Endothelial cell of umbilical vein (primary cell): ENCODE measurements around the gene RIC8A. TPM values are rescaled to one million over a fixed set of nuclear protein-coding genes. Genes with fewer than 3 reads are reported as not detected.
A peak's percentile ranks its signal among the peaks of the same experiment; 100 is the strongest.
"Not testable (repeated sequence)": the region's sequence is repeated elsewhere in the genome, so short reads cannot be mapped to it uniquely, and the experiment has no call there.

Experiments
- BruUV-seq: library from RNA; stranded (reverse); fragments of 400-500 nt; replicated peaks from 2 replicates; lab custom pipeline; 2021; lab: Mats Ljungman, UMichigan
- CTCF ChIA-PET: fragments of 300-600, 350-600 bp; sonication (Branson Sonifier 250); formaldehyde crosslinking; loops from one replicate; lab custom pipeline; 2021; ENCODE audit warnings: antibody characterized with exemption, inconsistent platforms; lab: Charles Lee
- POLR2A ChIA-PET: fragments of 300-600, 350-600 bp; sonication (Branson Sonifier 250); formaldehyde crosslinking; loops from one replicate; lab custom pipeline; 2021; ENCODE audit warnings: antibody characterized with exemption, inconsistent platforms; lab: Charles Lee
- DNase-seq: peaks from one replicate; pipeline ENCODE4 v3.0.0-alpha.2; 2011; ENCODE audit warnings: low read depth, low spot score
- FAIRE-seq: peaks from 2 replicates; lab custom pipeline; 2011; peaks lifted over from hg19 to GRCh38; lab: Jason Lieb, UNC
- H2AFZ ChIP-seq: 2 replicates; pipeline ENCODE4 v1.6.0; 2012; ENCODE audit warnings: low read depth, low read length, control low read depth, inconsistent platforms
- H3K27ac ChIP-seq: 2 replicates; pipeline ENCODE4 v1.5.1; 2011; ENCODE audit warnings: low read depth, mild to moderate bottlenecking, control low read depth, low read length, moderate library complexity; ENCODE audit not compliant: insufficient read depth
- H3K27me3 ChIP-seq, 2 experiments: 2 replicates each; pipeline versions ENCODE4 v1.6.0 to v1.6.1; 2011; ENCODE audit warnings: low read length in 2 of 2, mixed read lengths in 1 of 2; ENCODE audit not compliant: control insufficient read depth in 2 of 2, insufficient read depth in 2 of 2
- H3K36me3 ChIP-seq, 2 experiments: 2 replicates in 1 of 2; 3 replicates in 1 of 2; pipeline ENCODE4 v1.5.1; 2011; ENCODE audit warnings: low read length in 2 of 2, mild to moderate bottlenecking in 1 of 2, moderate library complexity in 1 of 2; ENCODE audit not compliant: control insufficient read depth in 2 of 2, insufficient read depth in 2 of 2; ENCODE audit errors: extremely low read depth in 1 of 2
- H3K4me1 ChIP-seq: 3 replicates; pipeline ENCODE4 v1.5.1; 2011; ENCODE audit warnings: mild to moderate bottlenecking, low read length; ENCODE audit not compliant: control insufficient read depth, insufficient read depth; ENCODE audit errors: extremely low read depth
- H3K4me2 ChIP-seq: 2 replicates; pipeline ENCODE4 v1.6.1; 2011; ENCODE audit warnings: low read length, control low read depth, mixed read lengths; ENCODE audit not compliant: insufficient read depth
- H3K4me3 ChIP-seq, 3 experiments: fragments of 200-600 bp in 1 of 3; sonication (generic), shearing (Covaris generic) in 1 of 3; replicated peaks in 1 of 3; 2 replicates each; pipeline ENCODE4 v1.5.1; 2011 to 2016; ENCODE audit warnings: control low read depth in 3 of 3, low read length in 3 of 3, mild to moderate bottlenecking in 2 of 3, inconsistent platforms in 1 of 3, low read depth in 1 of 3, moderate library complexity in 1 of 3; ENCODE audit not compliant: insufficient read depth in 1 of 3
- H3K79me2 ChIP-seq: 2 replicates; pipeline ENCODE4 v1.6.0; 2012; ENCODE audit warnings: low read length, inconsistent platforms; ENCODE audit not compliant: control insufficient read depth, insufficient read depth
- H3K9ac ChIP-seq: replicated peaks from 2 replicates; pipeline ENCODE3; 2011; ENCODE audit warnings: low read length, control low read depth; ENCODE audit not compliant: insufficient read depth; ENCODE audit errors: extremely low read depth
- H3K9me1 ChIP-seq: replicated peaks from 3 replicates; pipeline ENCODE4 v1.6.0; 2011; ENCODE audit warnings: mild to moderate bottlenecking, low read length; ENCODE audit not compliant: control insufficient read depth, insufficient read depth; ENCODE audit errors: extremely low read depth
- H3K9me3 ChIP-seq: replicated peaks from 2 replicates; pipeline ENCODE4 v1.5.1; 2012; ENCODE audit warnings: low read length, inconsistent platforms; ENCODE audit not compliant: control insufficient read depth, insufficient read depth
- H4K20me1 ChIP-seq: replicated peaks from 2 replicates; pipeline ENCODE3; 2011; ENCODE audit warnings: mild to moderate bottlenecking, low read length; ENCODE audit not compliant: control insufficient read depth, insufficient read depth; ENCODE audit errors: extremely low read depth
- FOS ChIP-seq: IDR thresholded peaks from 2 replicates; pipeline ENCODE4 v1.6.1; 2011; ENCODE audit warnings: mild to moderate bottlenecking, low read length, moderate library complexity, borderline replicate concordance; ENCODE audit not compliant: insufficient read depth
- GATA2 ChIP-seq: IDR thresholded peaks from 2 replicates; pipeline ENCODE4 v1.7.0; 2011; ENCODE audit warnings: low read depth, mild to moderate bottlenecking, moderate library complexity, mixed read lengths, low read length; ENCODE audit not compliant: insufficient read length, insufficient read depth
- POLR2A ChIP-seq: IDR thresholded peaks from 2 replicates; pipeline ENCODE4 v1.6.1; 2012; ENCODE audit warnings: low read depth, mild to moderate bottlenecking, control low read depth, low read length
- POLR2AphosphoS5 ChIP-seq: IDR thresholded peaks from 2 replicates; pipeline ENCODE4 v1.6.1; 2012; ENCODE audit warnings: low read depth, mild to moderate bottlenecking, control low read depth, low read length, moderate library complexity; ENCODE audit not compliant: insufficient read depth
- dilution Hi-C: fragments of 300-500 bp; cut with MboI; formaldehyde crosslinking; loops from one replicate; pipeline ENCODE4 v1.15.0; 2019; ENCODE audit warnings: low sequenced_read_pairs; ENCODE audit not compliant: extremely low pct_ligation_motif_present
- intact Hi-C: fragments of 100-400 bp; cut with micrococcal nuclease; formaldehyde crosslinking; loops from one replicate; pipeline ENCODE4 v1.10.0; 2022
- polyA plus RNA-seq, 4 experiments: library from polyadenylated mRNA; depleted of rRNA in 3 of 4; stranded (reverse) in 3 of 4; unstranded in 1 of 4; fragments of >200 nt; gene quantifications; 2 replicates each; pipeline versions ENCODE4 v1.2.1 to v1.2.3, GENCODE V29; 2011 to 2012; ENCODE audit warnings: missing spikeins in 1 of 4
- total RNA-seq: library from RNA; stranded (reverse); gene quantifications from 2 replicates; pipeline ENCODE4 v1.2.3, GENCODE V29; 2021

RIC8A gene
- total and polyA plus RNA-seq, 2 donors (not counting 3 experiments of a cell fraction or from before 2014, with no cell fraction given), result 112 to 143 TPM

DNA sequence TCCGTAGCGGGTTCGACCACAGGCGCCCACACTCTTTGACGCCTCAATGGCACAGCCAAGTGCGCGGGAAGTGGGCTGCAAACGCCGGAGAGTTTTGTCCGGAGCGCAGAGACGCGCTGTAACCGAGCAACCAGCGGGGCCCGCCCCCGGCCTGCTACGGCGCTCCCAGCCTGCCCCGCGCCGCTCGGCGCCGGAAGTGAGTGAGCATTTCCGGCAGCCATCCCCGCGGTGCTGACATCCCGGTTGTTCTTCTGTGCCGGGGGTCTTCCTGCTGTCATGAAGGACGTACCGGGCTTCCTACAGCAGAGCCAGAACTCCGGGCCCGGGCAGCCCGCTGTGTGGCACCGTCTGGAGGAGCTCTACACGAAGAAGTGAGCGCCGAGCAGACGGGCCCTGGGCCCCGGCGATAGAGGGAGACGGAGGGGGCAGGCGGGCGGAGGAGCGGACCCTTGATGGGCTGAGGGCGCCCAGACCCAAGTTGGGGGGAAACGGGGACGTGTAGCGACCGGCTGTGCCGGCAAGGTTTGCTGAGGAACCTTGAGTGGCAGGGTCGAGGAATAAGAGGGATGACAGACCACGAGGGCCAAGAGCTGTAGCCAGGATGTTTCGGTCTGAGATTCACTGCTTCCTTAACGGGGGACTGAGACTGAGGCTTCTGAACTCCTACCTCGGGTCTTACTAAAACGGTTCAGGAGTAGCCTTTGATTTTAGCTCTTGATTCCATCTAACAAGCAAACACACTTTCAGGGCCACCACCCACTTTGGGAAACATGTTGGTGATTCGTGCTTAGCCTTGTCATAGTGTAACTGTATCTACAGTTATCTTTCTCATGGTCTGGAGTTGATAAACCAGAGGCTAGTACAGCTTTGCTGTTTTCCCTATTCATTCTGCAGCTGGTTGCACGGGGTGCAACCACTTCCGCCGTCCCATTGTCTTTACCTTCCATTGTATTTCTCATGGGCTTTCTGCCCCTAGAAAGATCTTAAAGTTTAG, 29.6 kb downstream of the RIC8A start, which contains the start of gene PSMD13:
Gene PSMD13, plus strand, starts transcription at position 203 of the 994 bp plus-strand sequence. Its CDS starts 74 bp downstream, at position 277.
- ChIA-PET CTCF (interaction anchor here (1.1 to 5.8 kb wide), 4 partner anchors 14 to 68 kb away, joined by 3 to 33 read pairs (median 4); partner anchors contain the start of genes BET1L and RIC8A), POLR2A (interaction anchor here (1.0 kb wide), 1 partner anchor 30 kb away, joined by 4 read pairs; the partner anchor contains the start of genes BET1L and RIC8A)
- peaks cover 2 to 6% of the 10 kb centered on the region in 2 experiments for H3K36me3 ChIP-seq
- peaks cover 16% of the 10 kb centered on the region for H3K4me1 ChIP-seq
- TSS peak; percentile 42 for BruUV-seq
- H4K20me1 ChIP-seq, result no peaks in the 10 kb centered on the region
- peak; percentile 82 for TF ChIP-seq POLR2AphosphoS5
- TF ChIP-seq FOS, result peak; percentile 21
- TF ChIP-seq GATA2, result no peak
- TF ChIP-seq POLR2A, result peak; percentile 83
- H3K4me3 ChIP-seq, result peak within 1 kb of the TSS; percentile 81 to 100 (median 99)
- no peaks in the 10 kb centered on the region for H3K9me1 ChIP-seq
- H3K27me3 ChIP-seq, result no peaks in the 10 kb centered on the region
- no peaks in the 10 kb centered on the region for H3K9me3 ChIP-seq
- DNase-seq (peak; percentile 85), FAIRE-seq (peak; percentile 77)
- H3K27ac ChIP-seq, result peak within 1 kb of the TSS; percentile 92
- peak within 1 kb of the TSS; percentile 88 for H2AFZ ChIP-seq
- peaks cover 47% of the 10 kb centered on the region for H3K79me2 ChIP-seq
- intact Hi-C loops, result loop anchor here (1.0 to 5.0 kb wide), 4 partner anchors 30 to 270 kb away; partner anchors contain the start of genes BET1L, IFITM2, RIC8A and RNH1
- dilution Hi-C loops, result no loop called here
- peak within 1 kb of the TSS; percentile 90 for H3K4me2 ChIP-seq
- H3K9ac ChIP-seq, result peak within 1 kb of the TSS; percentile 99

- POLR2A ChIA-PET, H3K9me1 ChIP-seq, H3K9me3 ChIP-seq, H2AFZ ChIP-seq, H3K27ac ChIP-seq, BruUV-seq, H3K4me3 ChIP-seq, H3K36me3 ChIP-seq, FAIRE-seq, H4K20me1 ChIP-seq, DNase-seq, H3K27me3 ChIP-seq, dilution Hi-C loops: not testable (repeated sequence)
- CTCF ChIA-PET, result interaction anchor here (1.3 to 5.8 kb wide), 2 partner anchors 13 to 67 kb away, joined by 4 to 33 read pairs; no protein-coding TSS in a partner anchor
- Histone ChIP-seq H3K79me2 (peaks cover 47% of the 10 kb centered on the region), H3K4me2 (peak overlapping the region; percentile 90), H3K9ac (peak overlapping the region; percentile 99), H3K4me1 (peaks cover 16% of the 10 kb centered on the region)
- intact Hi-C loops, result loop anchor here (5.0 kb wide), 1 partner anchor 69 kb away; the partner anchor contains the start of gene IFITM2
Measured at GRCh38 chr11:238346-238745, 30.8 kb downstream of the RIC8A start.
